GM18511 (cell line): ENCODE measurements around the gene HAL.

Source experiments
- ATAC-seq: cut with Tn5 transposase; IDR thresholded peaks from one replicate; pipeline ENCODE4 v1.9.1; 2021; ENCODE audit warnings: mild to moderate bottlenecking, moderate library complexity; ENCODE audit not compliant: unreplicated experiment

The HAL gene, protein sequence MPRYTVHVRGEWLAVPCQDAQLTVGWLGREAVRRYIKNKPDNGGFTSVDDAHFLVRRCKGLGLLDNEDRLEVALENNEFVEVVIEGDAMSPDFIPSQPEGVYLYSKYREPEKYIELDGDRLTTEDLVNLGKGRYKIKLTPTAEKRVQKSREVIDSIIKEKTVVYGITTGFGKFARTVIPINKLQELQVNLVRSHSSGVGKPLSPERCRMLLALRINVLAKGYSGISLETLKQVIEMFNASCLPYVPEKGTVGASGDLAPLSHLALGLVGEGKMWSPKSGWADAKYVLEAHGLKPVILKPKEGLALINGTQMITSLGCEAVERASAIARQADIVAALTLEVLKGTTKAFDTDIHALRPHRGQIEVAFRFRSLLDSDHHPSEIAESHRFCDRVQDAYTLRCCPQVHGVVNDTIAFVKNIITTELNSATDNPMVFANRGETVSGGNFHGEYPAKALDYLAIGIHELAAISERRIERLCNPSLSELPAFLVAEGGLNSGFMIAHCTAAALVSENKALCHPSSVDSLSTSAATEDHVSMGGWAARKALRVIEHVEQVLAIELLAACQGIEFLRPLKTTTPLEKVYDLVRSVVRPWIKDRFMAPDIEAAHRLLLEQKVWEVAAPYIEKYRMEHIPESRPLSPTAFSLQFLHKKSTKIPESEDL

GRCh38 chr12:95996034-95996658 is at the start of gene HAL:
Gene HAL, minus strand, starts transcription at chr12:95996344. Its CDS starts 434 bp downstream, at chr12:95995910.
- no peak for ATAC-seq

- no peak for ATAC-seq
These were observed 49.4 kb upstream of the HAL start for GRCh38 chr12:96045566-96045965.

- no peak for ATAC-seq
These were observed 48.8 kb upstream of the HAL start for GRCh38 chr12:96044943-96045290.

- ATAC-seq: peak; percentile 32
These were observed 48.1 kb upstream of the HAL start for GRCh38 chr12:96044017-96044942.

- ATAC-seq: no peak
These were observed 45.0 kb upstream of the HAL start for GRCh38 chr12:96041181-96041580.

GRCh38 chr12:96040305-96041133 is 44.4 kb upstream of the HAL start:
- ATAC-seq: no peak

GRCh38 chr12:96039516-96039915 is 43.4 kb upstream of the HAL start:
- no peak for ATAC-seq

DNA sequence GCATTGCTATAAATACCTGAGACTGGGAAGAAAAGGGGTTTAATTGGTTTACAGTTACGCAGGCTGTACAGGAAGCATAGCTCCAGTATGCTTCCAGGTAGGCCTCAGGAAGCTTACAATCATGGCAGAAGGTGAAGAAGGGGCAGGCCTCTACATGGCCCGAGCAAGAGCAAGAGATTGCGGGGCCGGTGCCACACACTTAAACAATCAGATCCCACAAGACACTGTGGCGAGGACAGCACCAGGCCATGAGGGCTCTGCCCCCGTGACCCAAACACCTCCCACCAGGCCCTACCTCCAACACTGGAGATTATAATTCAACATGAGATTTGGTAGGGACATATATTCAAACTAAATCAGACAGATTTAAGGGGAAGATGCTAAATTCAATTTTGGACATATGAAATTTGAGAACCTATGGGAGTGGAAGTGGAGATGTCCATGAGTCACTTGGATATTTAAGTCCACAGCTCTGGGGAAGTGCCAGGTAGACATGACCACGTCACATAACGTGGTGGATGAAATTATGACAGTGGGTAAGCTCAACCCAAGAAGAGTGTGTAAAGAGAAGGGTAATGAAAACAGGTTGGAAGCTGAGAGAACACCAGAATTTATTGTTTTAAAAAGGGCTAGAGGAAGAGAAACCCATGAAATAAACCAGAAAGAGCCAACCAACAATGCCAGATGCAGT is 40.8 kb upstream of the HAL start:
- ATAC-seq: no peak

- ATAC-seq: peak; percentile 93
These were observed 39.4 kb upstream of the HAL start, which contains the start of gene LTA4H for GRCh38 chr12:96035283-96036236. Gene LTA4H, minus strand, starts transcription at chr12:96035587. Its CDS starts 68 bp downstream, at chr12:96035519.

DNA sequence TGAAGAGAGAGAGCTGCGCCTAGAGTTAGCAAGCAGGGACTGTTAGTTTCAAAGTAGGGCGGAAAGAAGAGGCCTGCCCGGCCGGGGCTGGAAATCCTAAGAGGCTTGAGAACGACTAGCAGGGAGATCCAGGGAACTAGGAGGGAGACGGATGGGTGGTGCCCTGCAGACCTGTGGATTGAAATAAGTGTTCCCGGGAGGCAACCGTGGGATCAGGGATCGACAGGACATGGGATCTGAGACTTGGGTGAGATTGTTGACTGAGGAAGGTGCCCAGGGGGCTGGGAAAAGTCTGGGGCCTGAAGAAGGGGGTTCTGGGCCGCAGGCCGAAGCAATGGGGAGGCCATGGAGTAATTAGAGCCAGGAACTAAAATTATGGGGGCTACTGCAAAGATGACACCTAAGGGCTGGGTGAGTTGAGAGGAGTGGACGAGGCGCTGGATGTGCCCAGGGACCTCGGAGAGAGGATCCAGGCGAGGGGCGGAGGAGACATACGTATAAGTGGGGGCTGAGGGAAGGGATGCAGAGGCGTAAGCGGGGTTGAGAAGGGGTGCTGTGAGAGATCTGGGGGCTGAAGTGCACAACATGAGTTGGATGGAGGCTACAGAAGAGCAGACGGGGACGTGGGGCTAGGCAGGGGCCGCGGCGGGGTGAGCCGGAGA is 38.6 kb upstream of the HAL start:
- ATAC-seq: no peak

DNA sequence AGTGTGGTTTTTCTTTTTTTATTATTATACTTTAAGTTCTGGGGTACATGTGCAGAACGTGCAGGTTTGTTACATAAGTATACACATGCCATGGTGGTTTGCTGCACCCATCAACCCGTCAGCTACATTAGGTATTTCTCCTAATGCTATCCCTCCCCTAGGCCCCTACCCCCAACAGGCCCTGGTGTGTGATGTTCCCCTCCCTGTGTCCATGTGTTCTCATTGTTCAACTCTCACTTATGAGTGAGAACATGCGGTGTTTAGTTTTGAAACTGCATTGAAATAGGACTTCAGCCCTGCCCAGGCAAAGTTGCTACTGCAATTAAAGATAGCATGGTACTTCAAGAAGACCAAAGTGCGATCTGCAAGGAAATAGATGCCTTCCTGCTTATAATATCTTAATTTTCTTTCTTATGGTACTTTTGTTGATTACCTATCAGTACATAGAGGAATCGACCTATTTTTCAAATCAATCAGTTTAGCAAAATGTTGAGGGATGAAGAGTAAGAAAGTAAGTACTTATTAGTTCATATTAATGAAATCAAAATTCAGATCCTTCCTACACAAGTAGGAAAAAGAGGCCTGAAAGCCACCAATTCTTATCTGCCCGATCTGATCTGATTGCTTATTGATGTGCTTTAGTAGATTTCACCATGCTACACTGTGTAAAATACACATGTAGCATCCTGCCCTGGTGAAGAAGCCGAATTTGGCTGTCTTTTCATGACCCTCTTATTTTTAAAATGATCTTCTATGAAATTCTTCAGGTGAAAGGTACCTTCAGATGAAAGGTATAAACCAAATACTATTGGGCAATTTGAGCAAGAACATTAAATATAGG is 37.6 kb upstream of the HAL start:
- no peak for ATAC-seq

GRCh38 chr12:96029826-96030225 is 33.7 kb upstream of the HAL start:
- ATAC-seq: no peak

DNA sequence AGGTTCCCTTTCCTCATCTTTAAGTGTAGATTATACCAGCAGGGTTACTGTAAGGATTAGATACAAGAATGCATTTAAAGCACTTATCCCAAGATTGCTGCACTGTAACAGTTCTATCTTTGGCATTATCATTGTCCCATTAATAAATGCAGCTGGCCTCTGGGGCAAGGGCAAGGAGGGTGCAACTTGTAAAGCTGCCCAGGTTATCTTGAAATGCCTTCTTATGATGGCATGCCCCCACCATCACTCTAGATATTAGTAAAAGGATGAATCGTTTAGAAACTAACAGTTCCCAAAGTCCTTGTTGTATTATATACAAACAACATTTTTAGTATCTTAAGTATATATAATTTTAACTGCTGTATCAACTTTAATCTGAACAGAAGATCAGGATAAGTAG is 32.4 kb upstream of the HAL start:
- no peak for ATAC-seq

GRCh38 chr12:96026331-96026730 is 30.2 kb upstream of the HAL start:
- ATAC-seq: no peak

DNA sequence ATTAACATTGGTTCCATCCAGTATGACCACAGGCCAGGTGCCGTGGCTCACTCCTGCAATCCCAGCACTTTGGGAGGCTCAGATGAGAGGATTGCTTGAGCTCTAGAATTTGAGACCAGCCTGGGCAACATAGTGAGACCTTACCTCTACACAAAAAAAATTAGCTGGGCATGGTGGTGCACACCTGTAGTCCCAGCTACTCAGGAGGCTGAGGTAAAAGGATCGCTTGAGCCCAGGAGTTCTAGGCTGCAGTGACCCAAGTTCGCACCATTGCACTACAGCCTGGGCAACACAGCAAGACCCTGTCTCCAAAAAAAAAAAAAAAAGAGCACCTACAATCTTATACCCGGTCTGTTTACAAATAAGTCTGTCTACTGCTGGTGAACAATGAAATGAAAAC is 29.4 kb upstream of the HAL start:
- no peak for ATAC-seq

GRCh38 chr12:96020314-96021003 is 24.3 kb upstream of the HAL start:
- peak; percentile 99 for ATAC-seq
